Motor neuron (in vitro differentiated cells): ENCODE data around the gene DYRK1B. TPM values are rescaled to one million over a fixed set of nuclear protein-coding genes. Genes with fewer than 3 reads are reported as not detected.

Experiments
- ATAC-seq, 8 experiments: fragments of 200-7000 bp; cut with Tn5 transposase; replicated peaks in 6 of 8; 2 replicates each; pipeline ENCODE4 v1.8.0; 2021; ENCODE audit warnings: mild to moderate bottlenecking in 8 of 8, moderate library complexity in 8 of 8
- H3K27ac ChIP-seq, 2 donors: fragments of 250-450 bp; sonication (Bioruptor Pico); 2 replicates each; pipeline ENCODE4 v1.9.0; 2021; ENCODE audit warnings: antibody characterized with exemption in 2 of 2, mild to moderate bottlenecking in 2 of 2, moderate library complexity in 1 of 2
- H3K4me1 ChIP-seq, 2 donors: fragments of 250-450 bp; sonication (Bioruptor Pico); replicated peaks in 1 of 2; 2 replicates each; pipeline ENCODE4 v1.6.1; 2021; ENCODE audit warnings: antibody characterized with exemption in 2 of 2, mild to moderate bottlenecking in 2 of 2, moderate library complexity in 1 of 2
- H3K4me3 ChIP-seq, 5 donors: fragments of 250-450 bp; sonication (Bioruptor Pico); 2 replicates each; pipeline ENCODE4 v1.9.0; 2021; ENCODE audit warnings: antibody characterized with exemption in 5 of 5, mild to moderate bottlenecking in 5 of 5, moderate library complexity in 4 of 5
- WGBS, 10 experiments: fragments of 450-650 bp; shearing (Covaris generic); methylation state at CpG; one replicate each; pipeline ENCODE4 v1.0.0; 2022; 5-methylcytosine and 5-hydroxymethylcytosine counted together
- in situ Hi-C, 9 experiments: fragments of 400-800 bp; cut with MboI; loops; one replicate each; pipeline ENCODE4 v1.15.0; 2021; ENCODE audit warnings: low sequenced_read_pairs in 9 of 9, low pct_unique_long_range_greater_than_20kb in 2 of 9; ENCODE audit not compliant: unreplicated experiment in 9 of 9
- total RNA-seq, 8 experiments: library from RNA; unstranded; fragments of 300-600 nt; gene quantifications; 2 replicates each; pipeline versions ENCODE4 v1.2.3 to v1.2.4, GENCODE V29; 2022

The DYRK1B gene
- total RNA-seq, 8 experiments from 2014 or later = 8.9 to 27.3 (median 13.6) TPM

DNA sequence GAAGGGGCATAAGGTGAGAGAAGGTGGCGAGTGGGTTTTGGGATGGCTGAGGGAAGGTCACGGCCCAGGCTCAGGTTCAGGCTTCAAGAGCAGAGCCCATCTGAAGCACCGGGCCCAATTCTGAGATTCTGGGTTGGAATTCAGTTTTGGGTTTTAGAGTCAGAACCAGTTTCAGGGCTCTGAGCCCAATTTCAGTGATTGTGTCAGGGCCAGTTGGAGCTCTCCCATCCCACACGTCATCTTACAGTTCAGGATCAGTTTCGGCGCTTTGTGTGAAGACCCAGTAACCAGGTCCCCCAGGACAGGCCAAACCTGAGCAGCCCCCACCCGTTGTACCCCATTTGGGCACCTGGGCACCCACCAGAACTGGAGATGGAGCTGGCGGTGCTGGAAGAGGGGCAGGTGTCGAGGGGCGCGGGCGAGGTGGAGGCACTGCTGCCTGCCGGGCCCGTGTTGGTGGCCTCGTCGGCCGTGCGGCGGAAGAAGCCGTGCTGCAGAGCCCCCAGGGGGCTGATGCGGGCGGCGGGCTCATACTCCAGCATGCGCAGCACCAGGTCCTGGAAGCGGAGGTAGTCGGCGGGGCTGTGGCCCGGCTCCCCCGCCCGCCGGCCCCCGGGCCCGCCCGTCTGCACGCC lies 7.5 kb downstream of the DYRK1B start:
- Histone ChIP-seq H3K4me3 (no peak overlapping the region), H3K27ac (no peak overlapping the region), H3K4me1 (peaks cover 13 to 14% of the 10 kb centered on the region in 2 donors)
- in situ Hi-C loops = loop anchor here in 1 of 9 experiments (25.0 kb wide), 1 partner anchor 289 kb away; the partner anchor contains the start of genes EID2 and EID2B
- no peak for ATAC-seq
- 80 to 100% (median 100%) methylated on average over 1 to 2 of the region's 35 CpGs; no CpG with 5 or more reads in 5 of the 10 experiments for WGBS, 10 experiments

DNA sequence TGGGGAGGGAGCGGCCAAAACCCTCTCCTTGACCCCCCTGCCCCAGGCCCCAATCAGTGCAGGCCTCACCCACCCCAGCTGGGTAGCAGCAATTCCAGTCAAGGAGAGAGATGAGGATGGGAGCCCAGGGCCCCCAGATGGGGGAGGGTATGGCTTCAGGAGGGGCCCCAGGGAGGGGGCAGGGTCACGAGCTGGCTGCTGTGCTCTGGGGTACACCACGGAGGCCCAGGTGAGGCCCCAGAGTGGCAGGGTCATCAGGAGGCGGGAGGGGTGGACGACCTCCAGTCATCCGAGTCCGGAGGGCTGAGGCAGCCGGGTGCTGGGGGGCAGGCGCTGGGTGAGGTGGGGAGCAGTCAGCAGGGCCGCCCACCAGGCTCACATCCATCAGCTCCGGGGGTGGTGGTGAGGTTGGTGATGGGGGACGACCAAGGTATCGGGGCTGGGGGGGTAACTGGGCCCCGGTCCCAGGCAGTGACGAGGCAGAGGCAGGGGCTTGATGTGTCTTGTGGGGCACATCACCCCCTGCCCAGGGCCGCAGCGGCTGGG lies 8.4 kb downstream of the DYRK1B start:
- ATAC-seq = no peak
- no CpG with 5 or more reads among the region's 17 CpGs for WGBS, 10 experiments
- in situ Hi-C loops = loop anchor here in 1 of 9 experiments (25.0 kb wide), 1 partner anchor 288 kb away; the partner anchor contains the start of genes EID2 and EID2B
- Histone ChIP-seq H3K27ac (peak overlapping the region in 1 of 2 donors; percentile 30), H3K4me3 (no peak overlapping the region), H3K4me1 (peaks cover 13 to 14% of the 10 kb centered on the region in 2 donors)

DNA sequence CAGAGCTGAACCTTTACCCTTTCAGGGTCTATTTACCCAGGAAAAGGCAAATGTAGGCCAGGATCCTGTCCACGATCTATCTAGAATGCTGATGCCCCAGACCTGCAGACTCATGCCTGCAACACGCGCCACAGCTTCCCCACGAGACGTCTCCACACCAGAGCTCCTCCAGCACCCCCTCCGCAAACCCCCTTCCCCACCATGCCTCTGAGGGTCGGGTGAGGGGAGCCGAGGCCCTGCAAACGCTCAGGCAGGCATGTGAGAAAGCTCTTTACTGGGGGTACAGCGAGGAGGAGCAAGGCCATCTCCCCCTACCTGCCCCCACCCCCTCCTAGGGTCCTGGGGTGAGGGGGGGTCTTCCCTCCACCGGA lies 8.9 kb downstream of the DYRK1B start:
- WGBS, 10 experiments = 75% methylated on average over 4 of the region's 11 CpGs; no CpG with 5 or more reads in 9 of the 10 experiments
- Histone ChIP-seq H3K27ac (peak overlapping the region in 1 of 2 donors; percentile 30), H3K4me3 (no peak overlapping the region), H3K4me1 (peaks cover 13 to 14% of the 10 kb centered on the region in 2 donors)
- no peak for ATAC-seq
- in situ Hi-C loops = loop anchor here in 1 of 9 experiments (25.0 kb wide), 1 partner anchor 288 kb away; the partner anchor contains the start of genes EID2 and EID2B

DNA sequence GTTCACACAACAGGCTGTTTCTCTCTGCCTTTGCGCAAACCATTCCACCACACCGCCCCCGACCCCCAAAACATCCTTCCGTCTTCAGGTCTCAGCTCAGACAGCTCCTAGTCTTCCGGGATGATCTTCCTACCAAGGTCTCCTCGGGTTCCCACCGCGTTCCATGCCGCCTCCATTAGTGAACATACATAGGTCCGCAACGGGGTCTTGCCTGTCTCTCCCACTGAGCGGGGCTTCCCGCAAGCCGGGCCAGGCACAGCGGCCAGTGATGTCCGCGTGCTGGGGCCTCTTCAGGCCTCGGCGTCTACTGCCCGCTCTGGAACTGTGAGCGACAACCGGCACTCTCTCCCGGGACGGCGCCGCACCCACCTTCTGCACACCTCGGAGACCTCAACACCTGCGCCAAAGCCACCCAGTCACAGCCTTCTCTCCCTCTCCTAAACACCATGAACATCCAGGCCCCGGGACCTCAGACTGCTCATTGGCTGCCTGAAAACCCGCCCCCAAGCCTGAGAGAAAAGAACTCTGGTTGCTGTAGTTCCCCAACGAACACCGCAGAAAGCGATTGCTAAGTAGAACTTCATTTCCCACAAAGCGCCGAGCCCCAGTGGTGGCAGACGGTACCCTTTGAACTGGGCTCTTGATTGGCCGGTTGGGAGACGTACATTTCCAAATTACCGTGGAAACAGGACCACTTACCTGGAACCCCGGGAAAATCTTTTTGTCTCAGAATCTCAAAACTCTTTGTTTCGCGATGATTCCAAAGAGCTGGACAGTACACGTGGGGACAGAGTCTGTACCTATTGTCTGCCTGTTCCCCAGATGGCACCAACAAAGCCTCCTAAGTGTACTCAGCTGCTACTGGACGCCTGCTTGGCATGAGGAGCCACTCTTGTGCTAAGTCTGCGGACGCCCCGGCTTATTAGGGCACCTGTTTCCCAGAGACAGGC lies 9.5 kb downstream of the DYRK1B start:
- peak; percentile 88 to 97 (median 96) for ATAC-seq
- Histone ChIP-seq H3K4me3 (peak overlapping the region; percentile 48 to 89 (median 61)), H3K27ac (peak overlapping the region; percentile 30 to 43), H3K4me1 (peaks cover 13 to 14% of the 10 kb centered on the region in 2 donors)
- in situ Hi-C loops = loop anchor here in 1 of 9 experiments (25.0 kb wide), 2 partner anchors 138 to 287 kb away; partner anchors contain the start of genes EID2, EID2B and PSMC4
- 0 to 35% (median 9%) methylated on average over 4 to 28 of the region's 47 CpGs; no CpG with 5 or more reads in 2 of the 10 experiments for WGBS, 10 experiments

DNA sequence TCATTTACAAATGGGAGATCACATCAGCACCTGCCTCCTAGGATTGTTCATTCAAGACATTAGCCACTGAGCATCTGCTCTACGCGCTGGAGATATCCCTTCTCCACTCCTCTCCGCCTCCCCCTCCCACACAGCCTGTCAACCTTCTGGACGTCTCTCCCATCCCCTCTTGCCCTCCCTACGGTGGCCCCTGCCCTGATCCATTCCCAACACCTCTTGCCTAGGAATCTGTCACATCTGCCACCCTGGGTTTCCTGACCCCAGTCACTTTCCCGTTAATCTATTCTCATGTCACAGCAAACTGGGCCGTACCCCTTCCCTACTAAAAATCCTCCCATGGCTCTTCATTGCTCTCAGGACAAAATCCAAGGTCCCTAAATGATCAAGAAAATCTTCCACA lies 10.3 kb downstream of the DYRK1B start:
- peak in 3 of 8 experiments; percentile 1 to 15 (median 14) for ATAC-seq
- Histone ChIP-seq H3K27ac (peak overlapping the region; percentile 14 to 43), H3K4me3 (peak overlapping the region; percentile 48 to 89 (median 61)), H3K4me1 (peaks cover 13 to 14% of the 10 kb centered on the region in 2 donors)
- in situ Hi-C loops = loop anchor here in 1 of 9 experiments (25.0 kb wide), 1 partner anchor 139 kb away; the partner anchor contains the start of gene PSMC4
- whole genome bisulfite sequencing, 10 experiments = 5 to 40% (median 23%) methylated on average over 1 to 3 of the region's 7 CpGs; no CpG with 5 or more reads in 6 of the 10 experiments

DNA sequence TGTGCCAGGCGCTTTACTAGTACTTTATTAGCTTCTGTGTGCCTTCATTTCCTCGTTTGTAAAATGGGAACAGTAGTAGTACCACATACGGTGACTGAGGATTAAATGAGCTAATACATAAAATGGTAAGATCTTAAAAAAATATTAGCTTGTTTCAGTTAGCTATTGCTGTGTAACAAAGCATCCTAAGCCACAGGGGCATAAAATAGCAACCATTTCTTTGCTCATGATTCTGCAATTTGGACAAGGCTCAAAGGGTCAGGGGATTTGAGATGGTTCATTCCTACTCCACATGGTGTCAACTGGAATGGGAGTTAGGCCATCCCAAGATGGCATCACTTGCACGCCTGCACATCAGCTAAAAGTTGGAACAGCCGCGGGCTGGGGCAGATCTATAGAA lies 13.3 kb downstream of the DYRK1B start:
- Histone ChIP-seq H3K4me3 (no peak overlapping the region), H3K27ac (no peak overlapping the region), H3K4me1 (peaks cover 13 to 14% of the 10 kb centered on the region in 2 donors)
- ATAC-seq = no peak
- WGBS, 10 experiments = 74 to 97% (median 84%) methylated on average over 1 to 6 of the region's 6 CpGs
- in situ Hi-C loops = loop anchor here in 1 of 9 experiments (25.0 kb wide), 1 partner anchor 142 kb away; the partner anchor contains the start of gene PSMC4

DNA sequence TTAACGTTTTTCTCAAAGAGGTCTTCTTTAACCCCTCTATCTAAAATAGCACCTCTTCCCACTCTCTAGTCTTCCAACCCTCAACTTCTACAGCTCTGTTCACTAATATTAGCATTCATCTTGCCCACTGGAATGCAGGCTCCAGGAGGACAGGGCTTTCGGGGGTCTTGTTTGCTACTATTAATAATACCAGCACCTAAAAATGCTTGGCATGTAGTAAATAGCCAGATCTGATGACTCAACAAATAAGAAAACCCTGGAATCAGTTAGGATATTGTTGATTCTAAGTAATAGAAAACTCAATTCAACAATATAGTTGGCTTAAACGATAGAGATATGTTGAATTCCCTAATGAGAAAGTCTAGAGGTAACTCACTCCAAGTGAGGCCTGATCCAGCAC lies 14.2 kb downstream of the DYRK1B start:
- 60 to 100% (median 85%) methylated on average over 1 to 3 of the region's 3 CpGs; no CpG with 5 or more reads in 2 of the 10 experiments for WGBS, 10 experiments
- in situ Hi-C loops = loop anchor here in 1 of 9 experiments (25.0 kb wide), 1 partner anchor 143 kb away; the partner anchor contains the start of gene PSMC4
- peaks cover 10 to 11% of the 10 kb centered on the region in 2 donors for H3K4me1 ChIP-seq
- no peak overlapping the region for H3K27ac ChIP-seq
- H3K4me3 ChIP-seq = no peak overlapping the region
- ATAC-seq = no peak

DNA sequence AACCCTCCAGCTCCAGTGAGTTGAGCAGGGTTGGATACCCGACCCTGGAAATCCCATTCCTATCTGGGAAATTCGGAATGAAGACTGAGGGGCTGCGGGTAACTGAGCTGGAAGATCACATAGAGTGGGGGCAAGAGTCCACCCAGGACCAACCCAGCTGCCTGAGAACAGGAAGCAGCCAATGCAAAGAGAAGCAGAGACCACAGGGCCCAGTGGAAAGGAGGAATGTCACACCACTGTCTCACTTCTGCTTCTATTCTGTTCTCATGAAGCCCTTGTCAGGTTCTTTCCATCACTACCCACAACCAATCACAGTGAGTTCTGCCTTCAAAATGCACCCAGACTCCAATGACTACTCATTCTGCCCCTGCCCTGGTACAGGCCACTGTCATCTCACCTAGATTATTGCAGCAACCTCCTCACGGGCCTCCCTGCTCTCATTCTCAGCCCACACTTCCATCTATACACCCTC lies 15.3 kb downstream of the DYRK1B start:
- in situ Hi-C loops = loop anchor here in 1 of 9 experiments (25.0 kb wide), 1 partner anchor 144 kb away; the partner anchor contains the start of gene PSMC4
- ATAC-seq = no peak
- 57 to 100% (median 90%) methylated on average over 1 to 4 of the region's 4 CpGs; no CpG with 5 or more reads in 6 of the 10 experiments for WGBS, 10 experiments
- Histone ChIP-seq H3K4me3 (no peak overlapping the region), H3K27ac (no peak overlapping the region), H3K4me1 (peaks cover 9% of the 10 kb centered on the region in 2 donors)

DNA sequence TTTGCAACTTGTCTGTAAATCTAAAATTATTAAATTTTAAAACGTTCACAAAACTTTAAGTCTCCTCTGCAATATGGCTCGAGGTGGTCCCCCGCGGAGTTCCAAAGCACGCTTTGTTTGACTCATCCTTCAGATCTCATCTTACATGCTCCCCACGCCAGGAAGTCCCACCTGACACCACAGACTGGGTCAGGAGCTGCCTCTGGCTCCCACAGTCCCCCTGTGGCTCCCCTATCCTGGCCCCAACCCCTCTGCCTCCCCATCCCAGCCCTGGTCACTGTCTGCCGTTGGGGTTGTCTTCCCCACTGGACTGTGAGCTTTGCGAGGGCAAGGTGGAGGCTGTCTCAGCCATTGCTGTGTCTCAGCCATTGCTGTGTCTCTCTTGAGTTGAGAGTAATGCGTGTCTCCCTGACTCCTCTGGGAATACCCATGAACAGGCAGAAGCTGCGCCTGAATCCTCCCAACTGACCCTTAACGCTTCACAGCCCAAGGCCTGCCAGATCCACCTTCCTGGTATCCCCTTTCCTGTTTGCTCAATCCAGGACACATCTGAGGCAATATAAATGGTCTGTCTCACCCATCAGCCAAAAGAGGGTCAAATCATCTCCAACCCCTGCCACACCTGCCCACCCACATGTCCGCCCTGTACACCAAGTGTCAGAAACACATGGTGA lies 15.9 kb downstream of the DYRK1B start:
- Histone ChIP-seq H3K27ac (no peak overlapping the region), H3K4me3 (no peak overlapping the region), H3K4me1 (peaks cover 3 to 7% of the 10 kb centered on the region in 2 donors)
- in situ Hi-C loops = loop anchor here in 1 of 9 experiments (25.0 kb wide), 1 partner anchor 144 kb away; the partner anchor contains the start of gene PSMC4
- no peak for ATAC-seq
- WGBS, 10 experiments = 31 to 100% (median 89%) methylated on average over 1 to 7 of the region's 12 CpGs; no CpG with 5 or more reads in 2 of the 10 experiments

DNA sequence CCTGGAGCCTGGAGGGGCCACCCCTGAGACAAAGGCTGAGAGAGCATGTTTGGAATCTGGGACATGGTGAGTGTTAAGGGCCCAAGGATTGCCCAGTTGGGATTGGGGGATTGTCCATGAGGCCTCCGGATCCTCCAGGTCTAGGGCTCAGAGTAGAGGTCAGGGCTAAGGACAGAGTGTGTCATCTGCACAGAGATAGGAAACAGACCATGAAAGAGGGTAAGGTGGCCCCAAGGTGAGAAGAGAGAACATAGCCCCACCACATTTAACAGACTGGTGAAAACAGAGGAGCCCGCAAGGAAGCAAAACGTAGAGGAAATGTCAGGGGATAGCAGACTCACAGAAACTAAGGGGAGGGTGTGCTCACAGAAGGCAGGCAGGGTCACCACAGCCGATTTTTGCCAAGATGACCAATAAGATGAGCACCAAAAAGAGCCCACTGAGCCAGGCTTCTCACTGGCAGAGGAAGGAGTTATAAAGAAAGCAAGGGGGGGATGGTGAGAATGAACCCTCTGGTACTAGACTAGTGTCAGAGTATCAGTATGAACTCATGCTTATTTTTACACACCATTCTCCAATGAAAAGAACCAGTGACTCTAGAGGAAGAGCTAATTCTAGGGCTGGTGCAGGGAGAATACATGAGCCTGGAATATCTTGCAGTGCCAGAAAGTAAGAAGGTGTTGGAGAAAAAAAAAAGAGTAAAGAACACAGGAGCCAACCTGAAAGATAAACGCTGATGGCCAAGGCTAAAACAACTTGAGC lies 17.5 kb downstream of the DYRK1B start:
- 67 to 100% (median 89%) methylated on average over 1 to 5 of the region's 5 CpGs for WGBS, 10 experiments
- ATAC-seq = no peak

DNA sequence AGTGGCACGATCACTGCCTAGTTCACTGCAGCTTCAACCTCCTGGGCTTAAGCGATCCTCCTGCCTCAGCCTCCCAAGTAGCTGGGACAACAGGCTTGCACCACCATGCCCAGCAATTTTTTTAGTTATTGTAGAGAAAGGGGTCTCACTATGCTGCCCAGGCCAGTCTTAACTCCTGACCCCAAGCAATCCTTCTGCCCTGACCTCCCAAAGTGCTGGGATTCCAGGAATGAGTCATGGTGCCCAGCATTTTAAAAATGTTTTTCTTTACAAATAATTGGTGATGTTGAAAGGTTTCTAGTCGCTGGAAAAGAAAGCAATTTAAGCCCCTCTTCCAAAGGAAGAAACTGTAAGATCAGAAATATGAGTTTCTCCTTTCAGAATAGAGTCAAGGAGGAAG lies 19.4 kb downstream of the DYRK1B start:
- H3K4me1 ChIP-seq = no peaks in the 10 kb centered on the region
- WGBS, 10 experiments = 14 to 100% (median 87%) methylated on average over 1 to 3 of the region's 3 CpGs; no CpG with 5 or more reads in 2 of the 10 experiments
- H3K27ac ChIP-seq = no peak overlapping the region
- in situ Hi-C loops = loop anchor here in 1 of 9 experiments (25.0 kb wide), 1 partner anchor 148 kb away; the partner anchor contains the start of gene PSMC4
- no peak overlapping the region for H3K4me3 ChIP-seq
- ATAC-seq = no peak

More for the DNA sequence above, 17.5 kb downstream of the DYRK1B start:
- no peaks in the 10 kb centered on the region for H3K4me1 ChIP-seq
- in situ Hi-C loops = loop anchor here in 1 of 9 experiments (25.0 kb wide), 1 partner anchor 146 kb away; the partner anchor contains the start of gene PSMC4
- no peak overlapping the region for H3K4me3 ChIP-seq
- no peak overlapping the region for H3K27ac ChIP-seq
